Activated T-helper 17 cell treated with anti-CD3 and anti-CD28 coated beads, Interleukin-2, amount 50 U/mL, for 72 hours (primary cell): ENCODE measurements around the gene CEACAM6. TPM values are rescaled to one million over a fixed set of nuclear protein-coding genes. Genes with fewer than 3 reads are reported as not detected.
"Not testable (repeated sequence)": the region's sequence is repeated elsewhere in the genome, so short reads cannot be mapped to it uniquely, and the experiment has no call there.

Experiments used
- ATAC-seq: fragments of 150-1000 bp; cut with Tn5 transposase; replicated peaks from 2 replicates; pipeline ENCODE4 v1.10.0; 2021; ENCODE audit warnings: mild to moderate bottlenecking, moderate library complexity
- H3K27ac Mint-ChIP-seq: one replicate; pipeline ENCODE4 v1.8.0; 2022; ENCODE audit warnings: mixed read lengths
- H3K27me3 Mint-ChIP-seq: one replicate; pipeline ENCODE4 v1.8.0; 2022; ENCODE audit warnings: mixed read lengths
- H3K36me3 Mint-ChIP-seq: one replicate; pipeline ENCODE4 v1.8.0; 2022; ENCODE audit warnings: low read depth, mild to moderate bottlenecking, mixed read lengths
- H3K4me1 Mint-ChIP-seq: one replicate; pipeline ENCODE4 v1.8.0; 2022; ENCODE audit warnings: mixed read lengths
- H3K4me3 Mint-ChIP-seq: one replicate; pipeline ENCODE4 v1.8.0; 2022; ENCODE audit warnings: mild to moderate bottlenecking, mixed read lengths
- H3K9me3 Mint-ChIP-seq: one replicate; pipeline ENCODE4 v1.8.0; 2022; ENCODE audit warnings: mixed read lengths
- total RNA-seq, 2 donors: library from RNA; stranded (reverse); gene quantifications; one replicate each; pipeline ENCODE4 v1.2.3, GENCODE V29; 2022

CEACAM6 gene
- total RNA-seq, 2 donors from 2014 or later = not detected

DNA sequence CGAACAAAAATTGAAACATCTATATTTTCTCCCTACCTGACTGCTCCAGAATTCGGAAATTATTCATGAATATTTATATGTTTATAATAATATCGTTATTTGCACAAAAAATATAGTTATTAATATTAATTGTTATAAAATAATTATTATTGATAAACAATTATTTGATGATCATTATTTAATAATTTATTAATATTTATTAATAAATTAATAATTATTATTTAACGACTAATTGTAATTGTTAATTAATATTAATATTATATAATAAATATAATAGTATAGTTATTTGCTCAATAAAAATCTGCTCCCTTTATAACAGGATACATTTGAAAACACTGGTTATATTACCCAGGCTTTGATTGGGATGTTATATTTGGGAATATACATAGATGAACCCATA, 14.3 kb downstream of the CEACAM6 start:
- Mint-ChIP-seq H3K4me1 (peaks cover 16% of the 10 kb centered on the region), H3K36me3 (no peaks in the 10 kb centered on the region), H3K4me3 (no peak overlapping the region), H3K27ac (no peak overlapping the region), H3K9me3 (no peaks in the 10 kb centered on the region), H3K27me3 (peaks cover 48% of the 10 kb centered on the region)
- ATAC-seq = no peak

DNA sequence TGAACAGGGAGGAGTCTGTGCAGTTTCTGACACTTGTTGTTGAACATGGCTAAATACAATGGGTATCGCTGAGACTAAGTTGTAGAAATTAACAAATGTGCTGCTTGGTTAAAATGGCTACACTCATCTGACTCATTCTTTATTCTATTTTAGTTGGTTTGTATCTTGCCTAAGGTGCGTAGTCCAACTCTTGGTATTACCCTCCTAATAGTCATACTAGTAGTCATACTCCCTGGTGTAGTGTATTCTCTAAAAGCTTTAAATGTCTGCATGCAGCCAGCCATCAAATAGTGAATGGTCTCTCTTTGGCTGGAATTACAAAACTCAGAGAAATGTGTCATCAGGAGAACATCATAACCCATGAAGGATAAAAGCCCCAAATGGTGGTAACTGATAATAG, 16.1 kb downstream of the CEACAM6 start:
- Mint-ChIP-seq H3K9me3 (no peaks in the 10 kb centered on the region), H3K4me1 (peaks cover 23% of the 10 kb centered on the region), H3K4me3 (no peak overlapping the region), H3K36me3 (no peaks in the 10 kb centered on the region), H3K27me3 (peaks cover 39% of the 10 kb centered on the region), H3K27ac (no peak overlapping the region)
- peak; percentile 31 for ATAC-seq

GRCh38 chr19:41774515-41774980, 19.2 kb downstream of the CEACAM6 start:
- H3K27ac Mint-ChIP-seq = peak overlapping the region; percentile 44
- ATAC-seq = peak; percentile 89
- no peaks in the 10 kb centered on the region for H3K36me3 Mint-ChIP-seq
- H3K4me3 Mint-ChIP-seq = peak overlapping the region; percentile 46
- H3K27me3 Mint-ChIP-seq = peaks cover 42% of the 10 kb centered on the region
- no peaks in the 10 kb centered on the region for H3K9me3 Mint-ChIP-seq
- peaks cover 23% of the 10 kb centered on the region for H3K4me1 Mint-ChIP-seq

DNA sequence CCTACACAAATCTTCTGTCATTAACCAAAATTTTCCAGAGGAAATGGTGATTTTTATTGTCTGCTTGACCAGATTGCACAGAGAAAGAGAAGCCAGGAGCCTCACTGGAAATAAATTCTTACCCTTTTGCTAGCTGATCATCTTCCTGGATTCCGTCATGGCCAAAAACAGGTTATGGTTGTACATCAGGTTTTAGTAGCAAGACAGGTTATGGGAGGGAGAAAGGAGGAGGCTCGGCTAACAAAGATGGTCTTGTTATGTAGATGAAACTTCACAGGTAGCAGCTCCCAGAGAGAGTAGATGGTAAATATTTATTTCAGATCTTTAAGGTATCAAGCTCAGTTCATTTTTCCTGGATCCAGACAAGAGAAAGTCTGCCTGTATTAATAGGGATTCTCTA, 21.4 kb downstream of the CEACAM6 start:
- Mint-ChIP-seq H3K9me3 (no peaks in the 10 kb centered on the region), H3K27me3 (peaks cover 49% of the 10 kb centered on the region), H3K27ac (no peak overlapping the region), H3K36me3 (no peaks in the 10 kb centered on the region), H3K4me3 (no peak overlapping the region), H3K4me1 (peaks cover 23% of the 10 kb centered on the region)
- ATAC-seq = no peak

- Mint-ChIP-seq H3K27me3 (peaks cover 44% of the 10 kb centered on the region), H3K27ac (no peak overlapping the region), H3K4me3 (no peak overlapping the region), H3K9me3 (no peaks in the 10 kb centered on the region), H3K4me1 (peaks cover 16% of the 10 kb centered on the region), H3K36me3 (no peaks in the 10 kb centered on the region)
- no peak for ATAC-seq
These were observed 28.3 kb downstream of the CEACAM6 start for GRCh38 chr19:41783612-41784011.

DNA sequence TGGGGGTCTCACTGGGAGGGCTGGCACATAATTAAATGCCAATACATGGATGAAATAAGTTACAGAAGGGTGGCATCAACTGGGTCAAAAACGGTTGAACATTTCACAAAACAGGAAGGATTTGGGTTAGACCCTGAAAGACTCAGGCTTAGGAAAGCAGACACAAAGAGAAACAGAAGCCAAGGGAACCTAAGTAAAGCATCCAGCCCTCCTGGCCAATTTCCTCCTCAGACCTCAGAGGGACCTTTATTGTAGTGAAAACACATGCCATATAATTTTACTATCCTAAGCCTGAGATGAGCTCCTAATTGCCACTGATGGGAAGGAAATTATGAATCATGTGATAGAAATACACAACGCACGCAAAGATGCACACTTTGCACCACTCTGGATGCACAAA, 29.0 kb downstream of the CEACAM6 start:
- H3K36me3 Mint-ChIP-seq = no peaks in the 10 kb centered on the region
- no peak for ATAC-seq
- no peak overlapping the region for H3K27ac Mint-ChIP-seq
- H3K4me3 Mint-ChIP-seq = peak overlapping the region; percentile 5
- peaks cover 48% of the 10 kb centered on the region for H3K27me3 Mint-ChIP-seq
- H3K9me3 Mint-ChIP-seq = no peaks in the 10 kb centered on the region
- H3K4me1 Mint-ChIP-seq = peaks cover 16% of the 10 kb centered on the region

DNA sequence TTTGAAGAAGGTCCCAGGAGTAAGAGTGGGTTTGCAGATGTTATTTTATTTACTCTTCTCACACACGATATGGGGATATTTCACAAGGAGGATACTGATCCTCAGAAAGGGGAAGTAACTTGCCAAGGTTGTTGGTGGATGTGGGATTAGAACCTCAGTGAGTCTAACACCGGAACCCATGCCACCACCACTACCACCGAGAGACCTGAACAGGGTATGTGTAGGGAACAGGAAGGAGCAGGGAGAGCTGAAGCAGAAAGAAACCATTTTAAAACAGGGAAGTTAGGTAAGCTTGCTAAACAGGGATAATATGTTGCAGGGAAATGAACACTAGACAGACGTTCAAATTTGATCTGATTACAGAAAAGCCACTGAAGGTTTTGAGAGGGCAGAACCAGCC, 29.4 kb downstream of the CEACAM6 start:
- Mint-ChIP-seq H3K27me3 (peaks cover 50% of the 10 kb centered on the region), H3K9me3 (no peaks in the 10 kb centered on the region), H3K4me3 (peak overlapping the region; percentile 5), H3K36me3 (no peaks in the 10 kb centered on the region), H3K4me1 (peaks cover 16% of the 10 kb centered on the region), H3K27ac (no peak overlapping the region)
- ATAC-seq = no peak

DNA sequence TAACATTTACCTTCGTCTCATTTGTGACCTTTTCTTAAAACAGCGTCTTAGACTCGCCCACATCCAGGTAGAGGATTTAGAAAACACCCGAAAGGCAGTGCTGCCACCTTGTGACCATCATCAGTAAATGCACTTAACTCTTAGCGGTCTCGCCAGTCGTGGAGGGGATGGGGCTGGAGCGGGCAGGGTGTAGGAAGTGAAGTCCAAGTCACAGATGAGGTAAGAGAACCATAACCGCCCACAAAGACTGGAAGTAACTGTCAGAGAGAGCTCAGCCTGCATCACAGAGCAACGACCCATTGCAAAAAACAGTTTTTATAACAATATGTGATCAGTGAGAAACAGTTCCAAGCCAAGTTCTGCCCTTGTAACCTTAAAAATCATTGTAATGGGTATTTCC, 30.3 kb downstream of the CEACAM6 start:
- peaks cover 16% of the 10 kb centered on the region for H3K4me1 Mint-ChIP-seq
- H3K27ac Mint-ChIP-seq = no peak overlapping the region
- peak overlapping the region; percentile 5 for H3K4me3 Mint-ChIP-seq
- H3K27me3 Mint-ChIP-seq = peaks cover 43% of the 10 kb centered on the region
- no peaks in the 10 kb centered on the region for H3K9me3 Mint-ChIP-seq
- ATAC-seq = peak; percentile 94
- no peaks in the 10 kb centered on the region for H3K36me3 Mint-ChIP-seq

GRCh38 chr19:41787055-41787454, 31.7 kb downstream of the CEACAM6 start:
- Mint-ChIP-seq H3K36me3 (no peaks in the 10 kb centered on the region), H3K4me1 (peaks cover 16% of the 10 kb centered on the region), H3K27me3 (peaks cover 38% of the 10 kb centered on the region), H3K27ac (no peak overlapping the region), H3K4me3 (no peak overlapping the region), H3K9me3 (no peaks in the 10 kb centered on the region)
- ATAC-seq = no peak

GRCh38 chr19:41788518-41788917, 33.2 kb downstream of the CEACAM6 start:
- H3K4me3 Mint-ChIP-seq, ATAC-seq, H3K27ac Mint-ChIP-seq, H3K9me3 Mint-ChIP-seq, H3K36me3 Mint-ChIP-seq: not testable (repeated sequence)
- Mint-ChIP-seq H3K4me1 (peaks cover 21% of the 10 kb centered on the region), H3K27me3 (peaks cover 42% of the 10 kb centered on the region)

DNA sequence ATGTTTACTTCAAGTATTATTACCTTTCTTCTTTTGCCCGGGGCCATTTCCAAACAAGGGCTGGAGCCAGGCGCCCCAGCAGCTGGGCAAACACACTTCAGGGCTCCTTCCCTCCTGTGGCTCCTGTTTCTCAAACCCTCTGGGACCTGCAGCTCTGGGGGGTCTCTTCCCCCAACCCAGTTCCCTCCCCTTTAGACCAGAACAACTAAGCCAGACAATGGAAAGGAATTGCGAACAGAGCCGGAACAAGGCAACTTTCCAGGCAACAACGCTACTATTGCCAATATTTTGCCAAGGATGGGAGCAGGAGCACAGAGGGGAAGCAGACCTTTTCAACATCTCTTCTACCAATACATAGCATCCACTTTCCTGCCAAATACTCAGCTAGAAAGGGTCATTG, 33.7 kb downstream of the CEACAM6 start:
- not testable (repeated sequence) for H3K9me3 Mint-ChIP-seq, H3K36me3 Mint-ChIP-seq, ATAC-seq, H3K27ac Mint-ChIP-seq, H3K4me3 Mint-ChIP-seq
- Mint-ChIP-seq H3K27me3 (peaks cover 41% of the 10 kb centered on the region), H3K4me1 (peaks cover 21% of the 10 kb centered on the region)

GRCh38 chr19:41792513-41793413, 37.4 kb downstream of the CEACAM6 start:
- Mint-ChIP-seq H3K4me3 (no peak overlapping the region), H3K36me3 (no peaks in the 10 kb centered on the region), H3K4me1 (peaks cover 10% of the 10 kb centered on the region), H3K27me3 (peaks cover 35% of the 10 kb centered on the region), H3K9me3 (no peaks in the 10 kb centered on the region), H3K27ac (no peak overlapping the region)
- peak; percentile 54 for ATAC-seq

DNA sequence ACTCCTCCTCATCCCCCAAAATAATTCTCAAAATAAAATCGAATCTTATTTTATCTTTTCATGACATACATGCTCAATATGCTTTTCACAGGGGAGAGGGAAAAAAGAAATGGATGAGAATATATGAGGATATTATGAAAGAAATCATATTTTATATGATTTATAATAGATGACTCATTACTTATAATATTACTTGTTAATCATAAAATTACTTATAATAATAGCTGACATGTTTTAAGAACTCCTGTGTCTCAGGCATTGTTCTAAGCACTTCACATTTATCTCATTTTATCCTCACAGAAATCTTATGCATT, 38.0 kb downstream of the CEACAM6 start:
- no peak for ATAC-seq
- Mint-ChIP-seq H3K4me3 (no peak overlapping the region), H3K27ac (no peak overlapping the region), H3K27me3 (peaks cover 35% of the 10 kb centered on the region), H3K4me1 (peaks cover 10% of the 10 kb centered on the region), H3K36me3 (no peaks in the 10 kb centered on the region), H3K9me3 (no peaks in the 10 kb centered on the region)

DNA sequence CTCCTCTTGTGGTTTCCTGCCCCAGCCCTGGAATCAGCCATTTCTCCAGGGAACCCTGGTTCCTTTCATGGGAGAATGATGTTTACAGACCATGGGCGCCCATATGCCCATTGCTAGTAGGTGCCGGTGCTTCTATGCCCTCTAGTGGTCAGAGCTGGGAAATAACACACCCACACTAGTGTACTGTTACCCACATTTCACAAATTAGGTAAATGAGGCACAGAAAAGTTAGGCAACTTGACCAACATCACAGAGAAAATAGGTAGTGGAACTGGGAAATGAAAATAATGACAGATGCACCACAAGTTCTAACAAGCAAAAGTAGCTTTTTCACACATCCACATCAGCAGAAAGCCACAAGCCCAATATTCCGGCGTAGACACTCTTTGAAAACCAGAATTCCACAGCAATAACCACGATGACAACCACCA, 39.7 kb downstream of the CEACAM6 start:
- peaks cover 25% of the 10 kb centered on the region for H3K27me3 Mint-ChIP-seq
- H3K9me3 Mint-ChIP-seq = no peaks in the 10 kb centered on the region
- H3K36me3 Mint-ChIP-seq = no peaks in the 10 kb centered on the region
- H3K4me3 Mint-ChIP-seq = no peak overlapping the region
- H3K27ac Mint-ChIP-seq = no peak overlapping the region
- peak; percentile 91 for ATAC-seq
- H3K4me1 Mint-ChIP-seq = peaks cover 10% of the 10 kb centered on the region

GRCh38 chr19:41796362-41796761, 41.0 kb downstream of the CEACAM6 start, which contains the start of gene CEACAM3:
TSS of gene CEACAM3 (plus strand) at chr19:41796587. CDS start at chr19:41796678, 91 bp downstream.
- no peak within 1 kb of the TSS for H3K4me3 Mint-ChIP-seq
- H3K36me3 Mint-ChIP-seq = no peaks in the 10 kb centered on the region
- ATAC-seq = no peak
- H3K27ac Mint-ChIP-seq = no peak within 1 kb of the TSS
- H3K4me1 Mint-ChIP-seq = peaks cover 10% of the 10 kb centered on the region
- no peaks in the 10 kb centered on the region for H3K9me3 Mint-ChIP-seq
- H3K27me3 Mint-ChIP-seq = peaks cover 25% of the 10 kb centered on the region
